Measurements from ENCODE around the gene FXN.

The FXN gene

DNA sequence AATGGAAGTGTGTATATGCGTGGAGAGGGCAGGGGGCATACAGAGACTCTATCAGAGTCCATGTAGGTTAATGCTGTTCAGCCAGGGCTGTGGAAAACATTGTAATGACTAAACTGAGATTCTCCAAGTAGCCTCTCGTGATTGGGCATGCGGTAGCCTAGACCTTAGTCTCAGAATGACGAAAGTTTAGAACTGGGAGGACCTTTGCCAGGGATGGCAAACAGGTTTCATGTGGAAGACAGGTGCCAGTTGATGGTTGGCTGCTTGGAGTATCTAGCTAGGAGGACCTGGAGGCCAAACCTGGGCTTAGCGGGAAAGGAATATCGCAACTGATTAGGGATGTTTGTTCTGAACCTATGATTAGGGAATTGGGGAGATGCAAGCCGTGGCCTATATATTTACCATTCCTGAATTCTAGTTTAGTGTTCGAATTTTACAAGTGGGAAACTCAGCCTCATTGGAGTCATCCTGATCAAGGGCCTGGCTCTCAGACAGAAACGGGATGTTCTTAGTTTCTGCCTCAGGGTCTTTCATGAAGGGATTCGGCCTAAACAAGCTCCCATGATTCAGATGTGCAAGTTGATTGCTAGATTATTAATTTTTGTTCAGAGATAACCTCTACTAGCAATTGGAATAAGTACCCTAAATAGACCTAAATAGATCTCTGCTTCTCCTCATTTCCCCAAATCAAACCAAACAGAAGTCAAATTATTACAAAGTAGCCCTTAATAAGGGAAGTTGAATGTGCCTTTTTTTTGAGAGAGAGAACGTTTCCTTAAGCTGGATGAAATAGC lies 111.7 kb downstream of the FXN start:
- no peak for DNase-seq

DNA sequence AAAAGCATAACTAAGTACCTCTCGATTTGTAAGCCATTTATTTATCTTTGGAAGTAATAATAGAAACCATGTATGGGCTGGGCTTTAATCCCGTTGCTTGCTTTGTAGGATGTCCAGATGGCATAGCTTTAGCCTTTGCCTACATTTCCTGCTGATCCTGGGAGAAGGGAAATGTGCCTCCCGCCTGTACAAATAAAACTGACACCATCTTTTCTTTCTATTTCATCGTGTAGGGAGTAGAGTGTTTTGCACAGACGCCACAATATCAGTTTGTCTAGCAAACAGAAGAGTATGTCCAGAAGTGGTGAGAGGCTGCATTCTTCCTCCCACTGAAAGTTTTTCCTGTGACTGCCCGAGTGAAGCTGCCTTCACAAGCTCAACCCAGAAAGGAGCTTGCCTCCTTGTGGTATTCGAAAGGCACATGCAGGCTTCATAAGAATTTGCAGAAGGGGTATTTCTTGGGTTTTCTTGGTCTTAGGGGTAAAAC lies 113.8 kb downstream of the FXN start:
- no peak for DNase-seq

Measured in stimulated activated CD4-positive, alpha-beta T cell treated with anti-CD3 and anti-CD28 coated beads, Interleukin-4, amount 100 ng/mL, for 24 hours (primary cell).